Right atrium auricular region (tissue), 2 donors: ENCODE measurements around the gene PHACTR1. TPM values are rescaled to one million over a fixed set of nuclear protein-coding genes. Genes with fewer than 3 reads are reported as not detected.

ENCODE experiments used
- DNase-seq: peaks from one replicate; pipeline ENCODE4 v3.0.0-alpha.2; 2019; ENCODE audit warnings: low spot score
- H3K27ac ChIP-seq, 2 donors: fragments of 200-600 bp; sonication (generic); 1 replicate in 1 of 2; 2 replicates in 1 of 2; pipeline ENCODE4 v1.5.1; 2016 to 2019
- H3K27me3 ChIP-seq, 2 donors: fragments of 200-600 bp; sonication (generic); one replicate each; pipeline versions ENCODE4 v1.5.1 to v1.6.0; 2017 to 2019
- H3K36me3 ChIP-seq: fragments of 200-600 bp; sonication (generic); one replicate; pipeline ENCODE4 v1.5.1; 2016
- H3K4me1 ChIP-seq, 2 donors: fragments of 200-600 bp; sonication (generic); one replicate each; pipeline versions ENCODE4 v1.5.1 to v1.6.0; 2017 to 2019
- H3K4me3 ChIP-seq, 2 donors: fragments of 200-600 bp; sonication (generic); 1 replicate in 1 of 2; 2 replicates in 1 of 2; pipeline ENCODE4 v1.5.1; 2017 to 2019; ENCODE audit warnings: mild to moderate bottlenecking in 1 of 2, moderate library complexity in 1 of 2
- H3K9me3 ChIP-seq, 2 donors: fragments of 200-600 bp; sonication (generic); one replicate each; pipeline ENCODE4 v1.5.1; 2019
- total RNA-seq, 2 donors: library from RNA; depleted of rRNA; stranded (reverse); fragments of >200 nt; gene quantifications; one replicate each; pipeline ENCODE4 v1.1.0, GENCODE V29; 2016
- TF ChIP-seq, protein P1 (sequence below), 2 donors: fragments of 200-600 bp; sonication (generic); IDR thresholded peaks; one replicate each; pipeline ENCODE4 v1.5.1; 2019; ENCODE audit warnings: antibody characterized with exemption in 2 of 2

The PHACTR1 gene
- total RNA-seq, 2 donors from 2014 or later = 19.1 to 46.0 TPM

DNA sequence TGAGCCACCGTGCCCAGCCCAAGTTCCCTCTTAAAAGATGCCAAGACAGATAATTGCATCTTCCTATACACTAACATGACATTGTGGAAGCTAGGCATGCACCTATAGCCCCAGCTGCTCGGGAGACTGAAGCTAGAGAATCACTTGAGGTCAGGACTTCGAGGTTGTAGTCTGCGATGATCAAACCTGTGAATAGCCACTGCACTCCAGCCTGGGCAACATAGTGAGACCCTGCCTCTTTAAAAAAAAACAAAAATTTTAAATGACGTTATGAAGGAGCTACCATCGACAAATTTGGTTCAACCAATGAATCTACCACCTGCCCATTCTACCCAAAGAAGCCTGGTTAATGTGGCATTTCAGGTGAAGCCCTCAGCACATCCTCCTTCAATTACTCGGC lies 531.1 kb downstream of the PHACTR1 start:
- no peak for DNase-seq
- Histone ChIP-seq H3K27me3 (no peaks in the 10 kb centered on the region), H3K4me1 (no peaks in the 10 kb centered on the region), H3K9me3 (no peaks in the 10 kb centered on the region), H3K27ac (no peak overlapping the region), H3K36me3 (no peaks in the 10 kb centered on the region), H3K4me3 (no peak overlapping the region)
- TF ChIP-seq, protein P1, sequence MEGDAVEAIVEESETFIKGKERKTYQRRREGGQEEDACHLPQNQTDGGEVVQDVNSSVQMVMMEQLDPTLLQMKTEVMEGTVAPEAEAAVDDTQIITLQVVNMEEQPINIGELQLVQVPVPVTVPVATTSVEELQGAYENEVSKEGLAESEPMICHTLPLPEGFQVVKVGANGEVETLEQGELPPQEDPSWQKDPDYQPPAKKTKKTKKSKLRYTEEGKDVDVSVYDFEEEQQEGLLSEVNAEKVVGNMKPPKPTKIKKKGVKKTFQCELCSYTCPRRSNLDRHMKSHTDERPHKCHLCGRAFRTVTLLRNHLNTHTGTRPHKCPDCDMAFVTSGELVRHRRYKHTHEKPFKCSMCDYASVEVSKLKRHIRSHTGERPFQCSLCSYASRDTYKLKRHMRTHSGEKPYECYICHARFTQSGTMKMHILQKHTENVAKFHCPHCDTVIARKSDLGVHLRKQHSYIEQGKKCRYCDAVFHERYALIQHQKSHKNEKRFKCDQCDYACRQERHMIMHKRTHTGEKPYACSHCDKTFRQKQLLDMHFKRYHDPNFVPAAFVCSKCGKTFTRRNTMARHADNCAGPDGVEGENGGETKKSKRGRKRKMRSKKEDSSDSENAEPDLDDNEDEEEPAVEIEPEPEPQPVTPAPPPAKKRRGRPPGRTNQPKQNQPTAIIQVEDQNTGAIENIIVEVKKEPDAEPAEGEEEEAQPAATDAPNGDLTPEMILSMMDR (IDR thresholded peaks at IDR 0.05) = no peak

DNA sequence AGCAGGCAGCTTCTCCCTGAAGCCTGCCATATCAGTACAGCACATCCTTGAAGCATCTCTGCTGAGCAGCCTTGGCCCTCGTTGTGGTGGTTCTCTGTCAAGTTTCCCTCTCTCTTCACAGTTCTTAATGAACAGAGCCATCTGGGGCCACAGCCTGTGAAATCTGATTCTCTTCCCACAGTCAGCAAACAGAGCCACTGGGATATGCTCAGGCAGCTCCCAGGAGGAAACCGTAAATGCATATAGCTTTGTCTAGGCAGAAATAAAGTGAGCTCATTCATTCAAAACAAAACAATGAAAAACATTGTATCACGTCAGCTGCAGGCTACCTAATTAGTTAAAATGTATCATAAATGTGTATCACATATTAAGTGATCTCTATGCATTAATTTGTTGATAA lies 531.5 kb downstream of the PHACTR1 start:
- TF ChIP-seq, protein P1 (IDR thresholded peaks at IDR 0.05) = no peak
- Histone ChIP-seq H3K4me3 (no peak overlapping the region), H3K9me3 (no peaks in the 10 kb centered on the region), H3K27me3 (no peaks in the 10 kb centered on the region), H3K27ac (no peak overlapping the region), H3K4me1 (no peaks in the 10 kb centered on the region), H3K36me3 (no peaks in the 10 kb centered on the region)
- no peak for DNase-seq

DNA sequence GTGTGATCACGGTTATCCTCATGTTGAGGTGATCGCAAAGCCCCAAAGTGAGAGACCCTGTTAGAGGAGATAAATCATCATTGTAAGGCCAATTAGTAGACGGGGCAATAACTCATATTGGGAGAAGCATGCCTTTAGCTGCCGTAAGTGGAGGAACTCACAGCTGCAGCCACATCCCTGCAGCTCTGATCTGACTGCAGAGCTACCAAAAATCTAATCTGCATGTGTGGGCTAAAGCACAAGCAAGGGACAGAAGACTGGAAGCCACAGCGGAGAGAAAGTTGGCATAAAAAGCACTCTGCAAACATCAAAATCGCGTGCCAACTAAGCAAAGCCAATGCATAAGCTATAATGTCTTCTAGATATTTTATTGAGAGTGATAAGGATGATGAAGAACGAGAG lies 532.0 kb downstream of the PHACTR1 start:
- TF ChIP-seq, protein P1 (IDR thresholded peaks at IDR 0.05) = no peak
- DNase-seq = no peak
- Histone ChIP-seq H3K4me1 (no peaks in the 10 kb centered on the region), H3K9me3 (no peaks in the 10 kb centered on the region), H3K27ac (no peak overlapping the region), H3K36me3 (no peaks in the 10 kb centered on the region), H3K4me3 (no peak overlapping the region), H3K27me3 (no peaks in the 10 kb centered on the region)

DNA sequence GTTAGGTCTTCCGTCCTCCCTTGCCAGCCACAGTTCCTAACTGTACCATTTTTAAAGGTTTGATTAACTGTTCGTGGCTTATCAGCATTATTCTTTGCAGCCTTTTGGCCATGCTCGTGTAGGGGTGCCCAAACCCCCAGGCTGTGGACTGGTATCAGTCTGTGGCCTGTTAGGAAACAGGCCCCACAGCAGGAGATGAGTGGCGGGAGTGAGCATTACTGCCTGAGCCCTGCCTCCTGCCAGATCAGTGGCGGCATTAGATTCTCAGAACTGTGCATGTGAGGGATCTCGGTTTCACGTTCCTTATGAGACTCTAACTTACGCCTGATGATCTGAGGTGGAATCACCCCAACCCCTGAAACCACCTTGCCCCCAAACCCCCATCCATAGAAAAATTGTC lies 532.4 kb downstream of the PHACTR1 start:
- no peaks in the 10 kb centered on the region for H3K4me1 ChIP-seq
- no peak for DNase-seq
- no peak overlapping the region for H3K27ac ChIP-seq
- H3K36me3 ChIP-seq = no peaks in the 10 kb centered on the region
- H3K4me3 ChIP-seq = no peak overlapping the region
- H3K9me3 ChIP-seq = no peaks in the 10 kb centered on the region
- H3K27me3 ChIP-seq = no peaks in the 10 kb centered on the region
- TF ChIP-seq, protein P1 (IDR thresholded peaks at IDR 0.05) = no peak

DNA sequence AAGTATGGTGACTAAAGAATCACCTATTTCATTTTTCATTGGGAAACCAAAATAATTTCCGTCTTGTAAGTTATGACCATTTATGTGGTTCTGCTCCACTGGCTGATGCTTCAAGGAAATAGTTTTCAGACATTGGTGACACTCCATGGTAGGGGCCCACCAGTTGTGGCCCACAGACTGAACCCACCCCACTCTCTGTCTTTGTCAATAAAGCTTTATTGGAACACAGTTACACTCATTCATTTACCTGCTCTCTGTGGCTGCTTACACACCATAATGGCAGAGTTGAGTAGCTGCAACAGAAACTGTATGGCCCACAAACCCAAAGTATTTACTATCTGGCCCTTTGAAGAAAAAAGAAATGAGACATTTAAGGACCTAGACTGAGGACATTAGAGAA lies 533.2 kb downstream of the PHACTR1 start:
- TF ChIP-seq, protein P1 (IDR thresholded peaks at IDR 0.05) = no peak
- H3K9me3 ChIP-seq = no peaks in the 10 kb centered on the region
- no peak overlapping the region for H3K27ac ChIP-seq
- H3K4me1 ChIP-seq = no peaks in the 10 kb centered on the region
- no peaks in the 10 kb centered on the region for H3K27me3 ChIP-seq
- DNase-seq = no peak
- no peaks in the 10 kb centered on the region for H3K36me3 ChIP-seq
- no peak overlapping the region for H3K4me3 ChIP-seq

DNA sequence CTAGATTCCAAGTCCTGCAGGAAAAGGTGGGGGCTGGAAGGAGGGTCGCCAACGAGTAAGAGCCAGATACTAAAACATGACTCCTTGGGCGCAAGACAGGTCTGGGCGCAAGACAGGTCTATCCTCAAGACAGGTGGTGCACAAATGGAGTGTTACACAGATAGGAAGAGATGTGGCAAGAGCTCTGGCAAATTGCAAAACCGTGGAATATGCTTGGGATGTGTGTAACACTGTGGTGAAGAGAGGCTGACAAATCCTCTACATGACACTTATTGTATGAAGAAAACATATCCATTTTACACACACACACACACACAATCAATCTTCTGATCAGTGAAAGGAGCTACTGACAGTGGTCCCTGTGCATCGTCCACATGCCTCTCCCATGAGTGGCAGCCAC lies 534.1 kb downstream of the PHACTR1 start:
- H3K4me3 ChIP-seq = no peak overlapping the region
- H3K27ac ChIP-seq = no peak overlapping the region
- DNase-seq = no peak
- H3K36me3 ChIP-seq = no peaks in the 10 kb centered on the region
- H3K27me3 ChIP-seq = no peaks in the 10 kb centered on the region
- TF ChIP-seq, protein P1 (IDR thresholded peaks at IDR 0.05) = no peak
- H3K9me3 ChIP-seq = peaks cover 0 to 3% of the 10 kb centered on the region in 2 donors
- no peaks in the 10 kb centered on the region for H3K4me1 ChIP-seq
